Body of pancreas (tissue), 4 donors: ENCODE measurements around the gene TUT7.

ENCODE experiments used
- CTCF ChIP-seq, 7 experiments: fragments of 450-650 bp in 4 of 7; fragments of 200-600 bp in 3 of 7; sonication (generic) in 3 of 7; IDR thresholded peaks; one replicate each; pipeline ENCODE4 v1.5.1; 2016 to 2019; ENCODE audit warnings: antibody characterized with exemption in 7 of 7
- POLR2A ChIP-seq, 3 donors: fragments of 450-650 bp; IDR thresholded peaks; one replicate each; pipeline ENCODE4 v1.6.1; 2016; ENCODE audit warnings: antibody characterized with exemption in 3 of 3, mild to moderate bottlenecking in 2 of 3

- no peak for TF ChIP-seq CTCF (IDR thresholded peaks at IDR 0.05)
- TF ChIP-seq POLR2A (IDR thresholded peaks at IDR 0.05), result no peak
Observed at GRCh38 chr9:86322973-86323644, 31.1 kb downstream of the TUT7 start.
